Loucy (cell line): ENCODE results near the gene DOCK10.

Experiments
- EZH2phosphoT487 ChIP-seq: fragments of 200-600 bp; IDR thresholded peaks from 2 replicates; pipeline ENCODE4 v1.6.1; 2018; ENCODE audit warnings: antibody characterized with exemption, mild to moderate bottlenecking, moderate library complexity, borderline replicate concordance
- TF ChIP-seq, protein P1 (sequence below): fragments of 200-600 bp; sonication (generic); conservative IDR thresholded peaks from 2 replicates; pipeline ENCODE4 v1.5.1; 2014; ENCODE audit warnings: mild to moderate bottlenecking, antibody characterized with exemption, low read length

DNA sequence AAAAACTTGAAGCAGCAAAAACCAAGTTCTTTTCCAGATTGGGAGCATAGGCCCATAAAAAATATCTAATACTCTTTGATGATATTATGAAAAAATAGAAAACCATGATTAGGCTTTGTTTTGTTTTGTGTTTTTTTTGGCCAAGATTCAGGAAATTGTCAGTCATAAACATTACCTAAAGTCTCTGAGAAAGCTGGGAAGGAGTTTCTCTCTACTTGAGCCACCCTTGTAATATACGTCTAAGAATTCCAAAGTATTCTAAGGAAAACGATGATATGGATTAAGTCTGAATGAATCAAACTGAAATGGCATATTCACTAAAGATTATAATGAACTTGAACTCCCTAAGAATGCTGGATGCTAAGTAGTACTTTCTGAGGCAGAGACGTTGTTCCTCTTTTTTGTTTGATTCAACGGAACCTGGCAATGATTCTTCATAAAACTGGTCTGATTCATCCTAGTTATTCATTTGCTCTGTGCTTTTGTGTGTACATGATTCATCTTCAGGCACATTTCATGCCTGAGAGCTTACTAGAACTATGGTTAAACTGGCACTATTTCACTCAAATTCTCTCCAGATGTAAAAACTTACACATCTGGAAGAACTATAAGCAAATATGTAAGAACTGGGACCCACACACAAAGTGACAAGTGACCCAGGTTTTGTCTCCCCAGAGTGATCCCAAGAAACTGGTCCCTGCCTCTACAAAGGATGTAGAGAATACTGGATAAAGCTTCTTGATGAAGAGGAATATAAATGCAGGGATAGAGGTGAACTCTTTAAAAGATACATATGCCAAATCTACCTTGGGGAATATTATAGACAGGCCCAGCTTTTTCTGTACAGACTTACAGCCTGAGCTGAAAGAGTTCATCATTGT lies 159.7 kb downstream of the DOCK10 start:
- TF ChIP-seq, protein P1, sequence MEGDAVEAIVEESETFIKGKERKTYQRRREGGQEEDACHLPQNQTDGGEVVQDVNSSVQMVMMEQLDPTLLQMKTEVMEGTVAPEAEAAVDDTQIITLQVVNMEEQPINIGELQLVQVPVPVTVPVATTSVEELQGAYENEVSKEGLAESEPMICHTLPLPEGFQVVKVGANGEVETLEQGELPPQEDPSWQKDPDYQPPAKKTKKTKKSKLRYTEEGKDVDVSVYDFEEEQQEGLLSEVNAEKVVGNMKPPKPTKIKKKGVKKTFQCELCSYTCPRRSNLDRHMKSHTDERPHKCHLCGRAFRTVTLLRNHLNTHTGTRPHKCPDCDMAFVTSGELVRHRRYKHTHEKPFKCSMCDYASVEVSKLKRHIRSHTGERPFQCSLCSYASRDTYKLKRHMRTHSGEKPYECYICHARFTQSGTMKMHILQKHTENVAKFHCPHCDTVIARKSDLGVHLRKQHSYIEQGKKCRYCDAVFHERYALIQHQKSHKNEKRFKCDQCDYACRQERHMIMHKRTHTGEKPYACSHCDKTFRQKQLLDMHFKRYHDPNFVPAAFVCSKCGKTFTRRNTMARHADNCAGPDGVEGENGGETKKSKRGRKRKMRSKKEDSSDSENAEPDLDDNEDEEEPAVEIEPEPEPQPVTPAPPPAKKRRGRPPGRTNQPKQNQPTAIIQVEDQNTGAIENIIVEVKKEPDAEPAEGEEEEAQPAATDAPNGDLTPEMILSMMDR = no peak
- no peak for TF ChIP-seq EZH2phosphoT487
